ENCODE measurements around the gene YES1. TPM values are rescaled to one million over a fixed set of nuclear protein-coding genes. Genes with fewer than 3 reads are reported as not detected.

The YES1 gene
- total and polyA plus RNA-seq, 4 donors, result 17.9 to 61.7 (median 31.6) TPM

GRCh38 chr18:834082-834720 is 22.2 kb upstream of the YES1 start:
- Histone ChIP-seq H3K27me3 (ENCODE audit: control insufficient read depth in 3 of 3, insufficient read depth in 3 of 3, low read length in 2 of 3) (no peaks in the 10 kb centered on the region), H3K9ac (ENCODE audit: insufficient read depth in 1 of 2, low read length in 2 of 2) (no peak overlapping the region), H3K4me3 (no peak overlapping the region), H3K4me1 (ENCODE audit: control insufficient read depth in 5 of 5, insufficient read depth in 5 of 5, low read length in 5 of 5) (peaks cover 0 to 6% (median 0%) of the 10 kb centered on the region in 5 donors), H3K36me3 (ENCODE audit: control insufficient read depth in 4 of 4, insufficient read depth in 4 of 4, low read length in 4 of 4) (no peaks in the 10 kb centered on the region), H3K9me3 (ENCODE audit: control insufficient read depth in 4 of 4, insufficient read depth in 3 of 4, low read length in 3 of 4) (no peaks in the 10 kb centered on the region), H3K27ac (ENCODE audit: low read depth in 1 of 2, low read length in 1 of 2) (no peak overlapping the region)
- 79 to 88% methylated on average over 8 of the region's 8 CpGs for WGBS, 2 donors
- no peak for ATAC-seq (ENCODE audit: insufficient read depth, low FRiP score)
- DNase-seq, result no peak
- TF ChIP-seq CTCF (IDR thresholded peaks at IDR 0.05; ENCODE audit: control extremely low read depth, extremely low read depth), result no peak

GRCh38 chr18:833197-833596 is 21.2 kb upstream of the YES1 start:
- no peak for DNase-seq
- 91 to 92% methylated on average over 4 of the region's 4 CpGs for WGBS, 2 donors
- Histone ChIP-seq H3K36me3 (ENCODE audit: control insufficient read depth in 4 of 4, insufficient read depth in 4 of 4, low read length in 4 of 4) (no peaks in the 10 kb centered on the region), H3K27me3 (ENCODE audit: control insufficient read depth in 3 of 3, insufficient read depth in 3 of 3, low read length in 2 of 3) (no peaks in the 10 kb centered on the region), H3K9me3 (ENCODE audit: control insufficient read depth in 4 of 4, insufficient read depth in 3 of 4, low read length in 3 of 4) (no peaks in the 10 kb centered on the region), H3K4me1 (ENCODE audit: control insufficient read depth in 5 of 5, insufficient read depth in 5 of 5, low read length in 5 of 5) (peaks cover 0 to 6% (median 0%) of the 10 kb centered on the region in 5 donors), H3K4me3 (no peak overlapping the region), H3K27ac (ENCODE audit: low read depth in 1 of 2, low read length in 1 of 2) (no peak overlapping the region), H3K9ac (ENCODE audit: insufficient read depth in 1 of 2, low read length in 2 of 2) (no peak overlapping the region)
- no peak for ATAC-seq (ENCODE audit: insufficient read depth, low FRiP score)
- no peak for TF ChIP-seq CTCF (IDR thresholded peaks at IDR 0.05; ENCODE audit: control extremely low read depth, extremely low read depth)

DNA sequence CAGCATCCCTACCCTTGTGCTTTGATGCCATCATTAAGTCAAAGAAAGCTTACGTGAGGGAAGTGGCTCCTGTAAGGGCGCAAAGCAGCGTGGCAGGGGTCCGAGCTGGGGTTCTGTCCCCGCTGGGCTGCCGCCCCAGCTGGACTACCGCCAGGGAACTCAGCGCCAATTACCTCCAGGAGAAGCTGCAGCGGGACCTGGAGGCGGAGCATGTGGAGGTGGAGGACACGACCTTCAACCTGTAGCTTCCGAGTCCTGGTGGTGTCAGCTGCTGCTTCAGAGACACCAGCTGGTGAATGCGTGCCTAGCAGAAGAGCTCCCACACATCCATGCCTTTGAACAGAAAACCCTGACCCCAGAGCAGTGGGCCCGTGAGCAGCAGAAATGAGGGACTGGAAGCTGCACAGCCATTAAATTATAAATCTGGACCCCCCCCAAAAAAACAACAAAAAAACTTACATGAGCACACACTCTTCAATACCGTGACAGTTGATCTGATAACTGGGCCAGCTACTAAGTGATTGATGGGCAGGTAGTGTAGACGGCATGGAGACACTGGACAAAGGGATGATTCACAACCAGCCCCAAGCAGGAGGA is 20.1 kb upstream of the YES1 start:
- DNase-seq (peak; percentile 34 to 46 (median 41)), ATAC-seq (ENCODE audit: insufficient read depth, low FRiP score) (no peak)
- no peak overlapping the region for H3K27ac ChIP-seq (ENCODE audit: low read depth in 1 of 2, low read length in 1 of 2)
- no peak for TF ChIP-seq CTCF (IDR thresholded peaks at IDR 0.05; ENCODE audit: control extremely low read depth, extremely low read depth)
- no peak overlapping the region for H3K9ac ChIP-seq (ENCODE audit: insufficient read depth in 1 of 2, low read length in 2 of 2)
- H3K27me3 ChIP-seq (ENCODE audit: control insufficient read depth in 3 of 3, insufficient read depth in 3 of 3, low read length in 2 of 3), result no peaks in the 10 kb centered on the region
- WGBS, 2 donors, result 49 to 58% methylated on average over 16 of the region's 16 CpGs
- H3K4me1 ChIP-seq (ENCODE audit: control insufficient read depth in 5 of 5, insufficient read depth in 5 of 5, low read length in 5 of 5), result peaks cover 0 to 4% (median 0%) of the 10 kb centered on the region in 5 donors
- no peaks in the 10 kb centered on the region for H3K9me3 ChIP-seq (ENCODE audit: control insufficient read depth in 4 of 4, insufficient read depth in 3 of 4, low read length in 3 of 4)
- H3K4me3 ChIP-seq, result no peak overlapping the region
- H3K36me3 ChIP-seq (ENCODE audit: control insufficient read depth in 4 of 4, insufficient read depth in 4 of 4, low read length in 4 of 4), result no peaks in the 10 kb centered on the region

All from lung (tissue), 12 donors.